Activated naive CD8-positive, alpha-beta T cell treated with anti-CD3 and anti-CD28 coated beads for 36 hours (primary cell): Measurements from ENCODE around the gene MAMDC2. TPM values are rescaled to one million over a fixed set of nuclear protein-coding genes. Genes with fewer than 3 reads are reported as not detected.

ENCODE experiments used
- DNase-seq: peaks from one replicate; pipeline ENCODE4 v3.0.0; 2021
- H3K27ac Mint-ChIP-seq: one replicate; pipeline ENCODE4 v1.8.0; 2022; ENCODE audit warnings: mild to moderate bottlenecking, moderate library complexity, mixed read lengths
- H3K27me3 Mint-ChIP-seq: one replicate; pipeline ENCODE4 v1.8.0; 2022; ENCODE audit warnings: mild to moderate bottlenecking, mixed read lengths
- H3K36me3 Mint-ChIP-seq: one replicate; pipeline ENCODE4 v1.8.0; 2021; ENCODE audit warnings: mild to moderate bottlenecking, mixed read lengths
- H3K4me1 Mint-ChIP-seq: one replicate; pipeline ENCODE4 v1.8.0; 2021; ENCODE audit warnings: mixed read lengths
- H3K4me3 Mint-ChIP-seq: one replicate; pipeline ENCODE4 v1.8.0; 2022; ENCODE audit warnings: mild to moderate bottlenecking, moderate library complexity, mixed read lengths
- H3K9me3 Mint-ChIP-seq: one replicate; pipeline ENCODE4 v1.8.0; 2022; ENCODE audit warnings: mixed read lengths
- total RNA-seq, 2 experiments: library from RNA; stranded (reverse); gene quantifications; one replicate each; pipeline ENCODE4 v1.2.3, GENCODE V29; 2021

MAMDC2 gene
- total RNA-seq: not detected

- Mint-ChIP-seq H3K36me3 (no peaks in the 10 kb centered on the region), H3K9me3 (no peaks in the 10 kb centered on the region), H3K4me1 (no peaks in the 10 kb centered on the region), H3K27ac (no peak within 1 kb of the TSS), H3K27me3 (peaks cover 64% of the 10 kb centered on the region), H3K4me3 (peak within 1 kb of the TSS; percentile 42)
- DNase-seq: no peak
Observed at GRCh38 chr9:70043689-70044489, at the start of gene MAMDC2. TSS of gene MAMDC2 (plus strand) at chr9:70043848. CDS start at chr9:70044198, 350 bp downstream.

GRCh38 chr9:69995846-69996245, 47.8 kb upstream of the MAMDC2 start:
- Mint-ChIP-seq H3K27me3 (peaks cover 4% of the 10 kb centered on the region), H3K9me3 (no peaks in the 10 kb centered on the region), H3K36me3 (no peaks in the 10 kb centered on the region), H3K27ac (no peak overlapping the region), H3K4me1 (no peaks in the 10 kb centered on the region), H3K4me3 (no peak overlapping the region)
- no peak for DNase-seq

- Mint-ChIP-seq H3K9me3 (no peaks in the 10 kb centered on the region), H3K4me1 (no peaks in the 10 kb centered on the region), H3K4me3 (no peak overlapping the region), H3K36me3 (no peaks in the 10 kb centered on the region), H3K27ac (no peak overlapping the region), H3K27me3 (peaks cover 4% of the 10 kb centered on the region)
- no peak for DNase-seq
Observed at GRCh38 chr9:69996967-69997366, 46.7 kb upstream of the MAMDC2 start.

- Mint-ChIP-seq H3K27ac (no peak overlapping the region), H3K4me3 (no peak overlapping the region), H3K4me1 (no peaks in the 10 kb centered on the region), H3K9me3 (no peaks in the 10 kb centered on the region), H3K36me3 (no peaks in the 10 kb centered on the region), H3K27me3 (peaks cover 4% of the 10 kb centered on the region)
- DNase-seq: no peak
Observed at GRCh38 chr9:69997524-69997923, 46.1 kb upstream of the MAMDC2 start.

GRCh38 chr9:69999315-69999714, 44.3 kb upstream of the MAMDC2 start:
- no peak overlapping the region for H3K27ac Mint-ChIP-seq
- DNase-seq: no peak
- no peaks in the 10 kb centered on the region for H3K9me3 Mint-ChIP-seq
- H3K4me1 Mint-ChIP-seq: no peaks in the 10 kb centered on the region
- no peaks in the 10 kb centered on the region for H3K36me3 Mint-ChIP-seq
- H3K4me3 Mint-ChIP-seq: no peak overlapping the region
- H3K27me3 Mint-ChIP-seq: peaks cover 13% of the 10 kb centered on the region

- Mint-ChIP-seq H3K9me3 (no peaks in the 10 kb centered on the region), H3K27ac (no peak overlapping the region), H3K4me1 (no peaks in the 10 kb centered on the region), H3K4me3 (no peak overlapping the region), H3K27me3 (peaks cover 16% of the 10 kb centered on the region), H3K36me3 (no peaks in the 10 kb centered on the region)
- DNase-seq: no peak
Observed at GRCh38 chr9:70000469-70000868, 43.2 kb upstream of the MAMDC2 start.

GRCh38 chr9:70003901-70004714, 39.5 kb upstream of the MAMDC2 start:
- Mint-ChIP-seq H3K4me3 (no peak overlapping the region), H3K4me1 (no peaks in the 10 kb centered on the region), H3K9me3 (no peaks in the 10 kb centered on the region), H3K27me3 (peaks cover 20% of the 10 kb centered on the region), H3K36me3 (no peaks in the 10 kb centered on the region), H3K27ac (no peak overlapping the region)
- DNase-seq: no peak

GRCh38 chr9:70006306-70006705, 37.3 kb upstream of the MAMDC2 start:
- H3K27me3 Mint-ChIP-seq: peaks cover 16% of the 10 kb centered on the region
- no peak overlapping the region for H3K4me3 Mint-ChIP-seq

GRCh38 chr9:70007831-70008230, 35.8 kb upstream of the MAMDC2 start:
- H3K4me3 Mint-ChIP-seq: no peak overlapping the region
- no peak overlapping the region for H3K27ac Mint-ChIP-seq
- no peak for DNase-seq

More at GRCh38 chr9:70006306-70006705, 37.3 kb upstream of the MAMDC2 start:
- H3K27ac Mint-ChIP-seq: no peak overlapping the region
- H3K36me3 Mint-ChIP-seq: no peaks in the 10 kb centered on the region
- no peaks in the 10 kb centered on the region for H3K4me1 Mint-ChIP-seq
- H3K9me3 Mint-ChIP-seq: no peaks in the 10 kb centered on the region
- DNase-seq: no peak

GRCh38 chr9:70010015-70010414, 33.6 kb upstream of the MAMDC2 start:
- Mint-ChIP-seq H3K4me1 (no peaks in the 10 kb centered on the region), H3K9me3 (peaks cover 1% of the 10 kb centered on the region), H3K36me3 (no peaks in the 10 kb centered on the region), H3K4me3 (no peak overlapping the region), H3K27me3 (peaks cover 11% of the 10 kb centered on the region), H3K27ac (no peak overlapping the region)
- no peak for DNase-seq

More at GRCh38 chr9:70007831-70008230, 35.8 kb upstream of the MAMDC2 start:
- Mint-ChIP-seq H3K4me1 (no peaks in the 10 kb centered on the region), H3K9me3 (no peaks in the 10 kb centered on the region), H3K27me3 (peaks cover 16% of the 10 kb centered on the region), H3K36me3 (no peaks in the 10 kb centered on the region)

GRCh38 chr9:70011366-70011765, 32.3 kb upstream of the MAMDC2 start:
- no peaks in the 10 kb centered on the region for H3K4me1 Mint-ChIP-seq
- peaks cover 6% of the 10 kb centered on the region for H3K27me3 Mint-ChIP-seq
- H3K27ac Mint-ChIP-seq: no peak overlapping the region
- DNase-seq: no peak
- no peak overlapping the region for H3K4me3 Mint-ChIP-seq
- H3K36me3 Mint-ChIP-seq: no peaks in the 10 kb centered on the region
- peaks cover 1% of the 10 kb centered on the region for H3K9me3 Mint-ChIP-seq

GRCh38 chr9:70012569-70012968, 31.1 kb upstream of the MAMDC2 start:
- Mint-ChIP-seq H3K27me3 (peaks cover 6% of the 10 kb centered on the region), H3K4me3 (no peak overlapping the region), H3K27ac (no peak overlapping the region), H3K36me3 (no peaks in the 10 kb centered on the region), H3K4me1 (no peaks in the 10 kb centered on the region), H3K9me3 (peaks cover 1% of the 10 kb centered on the region)
- DNase-seq: no peak

- Mint-ChIP-seq H3K27me3 (peaks cover 6% of the 10 kb centered on the region), H3K4me3 (no peak overlapping the region), H3K36me3 (no peaks in the 10 kb centered on the region), H3K9me3 (peaks cover 1% of the 10 kb centered on the region), H3K27ac (no peak overlapping the region), H3K4me1 (no peaks in the 10 kb centered on the region)
- no peak for DNase-seq
Observed at GRCh38 chr9:70013598-70014196, 30.0 kb upstream of the MAMDC2 start.

GRCh38 chr9:70015099-70015498, 28.5 kb upstream of the MAMDC2 start:
- no peak overlapping the region for H3K4me3 Mint-ChIP-seq
- DNase-seq: no peak
- H3K4me1 Mint-ChIP-seq: no peaks in the 10 kb centered on the region
- no peak overlapping the region for H3K27ac Mint-ChIP-seq
- H3K27me3 Mint-ChIP-seq: peaks cover 6% of the 10 kb centered on the region
- peaks cover 1% of the 10 kb centered on the region for H3K9me3 Mint-ChIP-seq
- H3K36me3 Mint-ChIP-seq: no peaks in the 10 kb centered on the region

GRCh38 chr9:70020217-70020616, 23.4 kb upstream of the MAMDC2 start:
- Mint-ChIP-seq H3K4me3 (no peak overlapping the region), H3K27ac (no peak overlapping the region), H3K9me3 (no peaks in the 10 kb centered on the region), H3K27me3 (peaks cover 7% of the 10 kb centered on the region), H3K36me3 (no peaks in the 10 kb centered on the region), H3K4me1 (no peaks in the 10 kb centered on the region)
- DNase-seq: no peak
